Measurements from ENCODE around the gene P3H3. TPM values are rescaled to one million over a fixed set of nuclear protein-coding genes. Genes with fewer than 3 reads are reported as not detected.

The P3H3 gene
- polyA plus RNA-seq, 1 donor (not counting 4 experiments of a cell fraction or from before 2014, with no cell fraction given) = 3.9 TPM

GRCh38 chr12:6883252-6883651, 55.0 kb downstream of the P3H3 start:
- Histone ChIP-seq H3K27me3 (ENCODE audit: control insufficient read depth, extremely low read depth, insufficient read depth, low read length) (no peaks in the 10 kb centered on the region), H3K4me1 (ENCODE audit: control insufficient read depth, extremely low read depth, insufficient read depth, low read length) (no peaks in the 10 kb centered on the region), H2AFZ (ENCODE audit: control insufficient read depth, low read length) (no peak overlapping the region), H4K20me1 (ENCODE audit: control insufficient read depth, extremely low read depth, insufficient read depth, low read length) (no peaks in the 10 kb centered on the region), H3K9ac (ENCODE audit: control insufficient read depth, extremely low read depth, insufficient read depth, low read length) (no peak overlapping the region), H3K4me2 (ENCODE audit: control insufficient read depth, extremely low read depth, insufficient read depth, low read depth, low read length) (no peak overlapping the region), H3K4me3 (ENCODE audit: control insufficient read depth in 2 of 3, extremely low read depth in 1 of 3, insufficient read depth in 2 of 3, low read depth in 1 of 3, low read length in 3 of 3) (no peak overlapping the region), H3K9me1 (ENCODE audit: control insufficient read depth, extremely low read depth, insufficient read depth, low read length) (no peaks in the 10 kb centered on the region), H3K9me3 (ENCODE audit: control insufficient read depth, low read depth, low read length) (no peaks in the 10 kb centered on the region), H3K36me3 (ENCODE audit: control insufficient read depth in 2 of 2, extremely low read depth in 1 of 2, insufficient read depth in 2 of 2, low read length in 2 of 2) (no peaks in the 10 kb centered on the region), H3K27ac (ENCODE audit: control insufficient read depth, insufficient read depth, low read length) (no peak overlapping the region), H3K79me2 (ENCODE audit: control insufficient read depth, insufficient read depth, low read length) (no peaks in the 10 kb centered on the region)
- DNase-seq (ENCODE audit: low read depth, low spot score) (no peak), FAIRE-seq (no peak)
- dilution Hi-C loops (cut with MboI; ENCODE audit: extremely low pct_ligation_motif_present, low sequenced_read_pairs) = no loop called here
- TF ChIP-seq EZH2 (IDR thresholded peaks at IDR 0.05; ENCODE audit: low read length) (no peak), CTCF (optimal IDR thresholded peaks at IDR 0.05 in 1 of 3, IDR thresholded peaks at IDR 0.05 in 1 of 3, conservative IDR thresholded peaks at IDR 0.05 in 1 of 3; ENCODE audit: extremely low read depth in 1 of 3, insufficient read depth in 2 of 3, low read length in 3 of 3) (no peak)

GRCh38 chr12:6883683-6884082, 55.5 kb downstream of the P3H3 start:
- Histone ChIP-seq H3K36me3 (ENCODE audit: control insufficient read depth in 2 of 2, extremely low read depth in 1 of 2, insufficient read depth in 2 of 2, low read length in 2 of 2) (no peaks in the 10 kb centered on the region), H4K20me1 (ENCODE audit: control insufficient read depth, extremely low read depth, insufficient read depth, low read length) (no peaks in the 10 kb centered on the region), H3K9me3 (ENCODE audit: control insufficient read depth, low read depth, low read length) (no peaks in the 10 kb centered on the region), H3K27me3 (ENCODE audit: control insufficient read depth, extremely low read depth, insufficient read depth, low read length) (no peaks in the 10 kb centered on the region), H3K4me2 (ENCODE audit: control insufficient read depth, extremely low read depth, insufficient read depth, low read depth, low read length) (no peak overlapping the region), H3K9ac (ENCODE audit: control insufficient read depth, extremely low read depth, insufficient read depth, low read length) (no peak overlapping the region), H3K4me1 (ENCODE audit: control insufficient read depth, extremely low read depth, insufficient read depth, low read length) (no peaks in the 10 kb centered on the region), H3K79me2 (ENCODE audit: control insufficient read depth, insufficient read depth, low read length) (no peaks in the 10 kb centered on the region), H3K9me1 (ENCODE audit: control insufficient read depth, extremely low read depth, insufficient read depth, low read length) (no peaks in the 10 kb centered on the region), H3K4me3 (ENCODE audit: control insufficient read depth in 2 of 3, extremely low read depth in 1 of 3, insufficient read depth in 2 of 3, low read depth in 1 of 3, low read length in 3 of 3) (no peak overlapping the region), H3K27ac (ENCODE audit: control insufficient read depth, insufficient read depth, low read length) (no peak overlapping the region), H2AFZ (ENCODE audit: control insufficient read depth, low read length) (no peak overlapping the region)
- no peak for DNase-seq (ENCODE audit: low read depth, low spot score)
- no peak for TF ChIP-seq CTCF (optimal IDR thresholded peaks at IDR 0.05 in 1 of 3, IDR thresholded peaks at IDR 0.05 in 1 of 3, conservative IDR thresholded peaks at IDR 0.05 in 1 of 3; ENCODE audit: extremely low read depth in 1 of 3, insufficient read depth in 2 of 3, low read length in 3 of 3)
- TF ChIP-seq EZH2 (IDR thresholded peaks at IDR 0.05; ENCODE audit: low read length) = no peak
- dilution Hi-C loops (cut with MboI; ENCODE audit: extremely low pct_ligation_motif_present, low sequenced_read_pairs) = no loop called here
- FAIRE-seq = no peak

All from keratinocyte (primary cell).